HG02981 (cell line): Measurements from ENCODE around the gene CYP2F1.
"Not testable (repeated sequence)": the region's sequence is repeated elsewhere in the genome, so short reads cannot be mapped to it uniquely, and the experiment has no call there.

Source experiments
- ATAC-seq: cut with Tn5 transposase; IDR thresholded peaks from one replicate; pipeline ENCODE4 v1.9.1; 2021; ENCODE audit warnings: mild to moderate bottlenecking, moderate library complexity; ENCODE audit not compliant: unreplicated experiment

Gene CYP2F1

GRCh38 chr19:41123716-41124294, 9.6 kb downstream of the CYP2F1 start:
- ATAC-seq, result no peak

GRCh38 chr19:41126765-41127203, 12.6 kb downstream of the CYP2F1 start:
- ATAC-seq, result not testable (repeated sequence)

- ATAC-seq, result not testable (repeated sequence)
Measured at GRCh38 chr19:41127362-41127761, 13.1 kb downstream of the CYP2F1 start.

GRCh38 chr19:41127801-41128300, 13.6 kb downstream of the CYP2F1 start:
- ATAC-seq, result not testable (repeated sequence)

GRCh38 chr19:41128692-41129091, 14.5 kb downstream of the CYP2F1 start:
- ATAC-seq, result no peak

GRCh38 chr19:41131186-41131585, 17.0 kb downstream of the CYP2F1 start:
- no peak for ATAC-seq

- ATAC-seq, result no peak
Measured at GRCh38 chr19:41133260-41133659, 19.0 kb downstream of the CYP2F1 start.

- no peak for ATAC-seq
Measured at GRCh38 chr19:41134616-41135015, 20.4 kb downstream of the CYP2F1 start.

- ATAC-seq, result not testable (repeated sequence)
Measured at GRCh38 chr19:41135390-41136384, 21.5 kb downstream of the CYP2F1 start.

- ATAC-seq, result no peak
Measured at GRCh38 chr19:41136636-41137455, 22.6 kb downstream of the CYP2F1 start.

- no peak for ATAC-seq
Measured at GRCh38 chr19:41144403-41144802, 30.2 kb downstream of the CYP2F1 start.

- no peak for ATAC-seq
Measured at GRCh38 chr19:41149831-41150230, 35.6 kb downstream of the CYP2F1 start.

- not testable (repeated sequence) for ATAC-seq
Measured at GRCh38 chr19:41150986-41151385, 36.8 kb downstream of the CYP2F1 start.

- no peak for ATAC-seq
Measured at GRCh38 chr19:41154060-41154459, 39.8 kb downstream of the CYP2F1 start.

GRCh38 chr19:41156207-41156606, 42.0 kb downstream of the CYP2F1 start:
- no peak for ATAC-seq

- no peak for ATAC-seq
Measured at GRCh38 chr19:41159881-41160280, 45.6 kb downstream of the CYP2F1 start.

GRCh38 chr19:41161903-41162302, 47.7 kb downstream of the CYP2F1 start:
- ATAC-seq, result no peak

- ATAC-seq, result no peak
Measured at GRCh38 chr19:41166944-41167804, 52.9 kb downstream of the CYP2F1 start.

GRCh38 chr19:41172297-41173164, 58.3 kb downstream of the CYP2F1 start:
- ATAC-seq, result no peak
